ENCODE results near the gene RAMAC.

RAMAC gene

DNA sequence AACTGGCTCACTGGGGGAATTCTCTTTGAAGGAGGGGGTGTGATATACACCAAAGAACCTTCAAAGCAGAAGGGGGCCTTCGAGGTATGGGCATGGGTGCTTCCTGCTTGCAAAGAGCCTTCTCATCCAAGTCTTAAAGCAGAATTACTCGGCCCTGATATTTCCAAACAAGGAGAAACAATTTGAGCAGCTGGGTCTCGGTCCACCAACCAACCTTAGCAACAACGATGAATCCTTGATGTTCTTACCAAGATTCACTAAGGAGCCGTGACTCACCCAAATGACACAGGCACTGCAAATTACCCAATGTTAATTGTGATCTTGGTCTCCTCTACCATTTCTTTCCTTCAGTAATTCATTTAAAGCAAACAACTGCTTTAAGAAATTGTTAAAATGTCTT is 41.2 kb upstream of the RAMAC start:
- no peak for DNase-seq (ENCODE audit: low spot score)
- in situ Hi-C loops (cut with MboI; ENCODE audit: low sequenced_read_pairs, unreplicated experiment): no loop called here
- TF ChIP-seq, protein P1, sequence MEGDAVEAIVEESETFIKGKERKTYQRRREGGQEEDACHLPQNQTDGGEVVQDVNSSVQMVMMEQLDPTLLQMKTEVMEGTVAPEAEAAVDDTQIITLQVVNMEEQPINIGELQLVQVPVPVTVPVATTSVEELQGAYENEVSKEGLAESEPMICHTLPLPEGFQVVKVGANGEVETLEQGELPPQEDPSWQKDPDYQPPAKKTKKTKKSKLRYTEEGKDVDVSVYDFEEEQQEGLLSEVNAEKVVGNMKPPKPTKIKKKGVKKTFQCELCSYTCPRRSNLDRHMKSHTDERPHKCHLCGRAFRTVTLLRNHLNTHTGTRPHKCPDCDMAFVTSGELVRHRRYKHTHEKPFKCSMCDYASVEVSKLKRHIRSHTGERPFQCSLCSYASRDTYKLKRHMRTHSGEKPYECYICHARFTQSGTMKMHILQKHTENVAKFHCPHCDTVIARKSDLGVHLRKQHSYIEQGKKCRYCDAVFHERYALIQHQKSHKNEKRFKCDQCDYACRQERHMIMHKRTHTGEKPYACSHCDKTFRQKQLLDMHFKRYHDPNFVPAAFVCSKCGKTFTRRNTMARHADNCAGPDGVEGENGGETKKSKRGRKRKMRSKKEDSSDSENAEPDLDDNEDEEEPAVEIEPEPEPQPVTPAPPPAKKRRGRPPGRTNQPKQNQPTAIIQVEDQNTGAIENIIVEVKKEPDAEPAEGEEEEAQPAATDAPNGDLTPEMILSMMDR (IDR thresholded peaks at IDR 0.05; ENCODE audit: borderline replicate concordance, control extremely low read depth, extremely low read depth, insufficient read depth, missing control alignments): no peak

DNA sequence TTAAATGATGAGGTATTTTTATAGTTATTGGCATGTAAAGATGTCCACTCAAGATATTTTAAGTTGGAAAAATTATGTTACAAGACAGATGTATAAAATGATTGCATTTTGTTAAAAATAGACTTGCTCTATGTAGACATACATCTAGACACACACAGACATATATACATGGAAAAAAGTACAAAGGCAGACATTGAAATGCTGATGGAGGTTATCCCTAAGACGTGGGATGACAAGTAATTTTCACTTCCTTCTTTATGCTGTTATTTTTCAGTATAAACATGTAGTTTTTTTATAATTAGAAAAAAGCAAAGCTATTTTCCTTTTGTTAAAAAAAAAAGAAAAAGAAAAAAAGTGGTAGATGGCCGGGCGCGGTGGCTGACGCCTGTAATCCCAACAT is 40.7 kb upstream of the RAMAC start:
- in situ Hi-C loops (cut with MboI; ENCODE audit: low sequenced_read_pairs, unreplicated experiment): no loop called here
- TF ChIP-seq, protein P1 (IDR thresholded peaks at IDR 0.05; ENCODE audit: borderline replicate concordance, control extremely low read depth, extremely low read depth, insufficient read depth, missing control alignments): no peak
- no peak for DNase-seq (ENCODE audit: low spot score)

DNA sequence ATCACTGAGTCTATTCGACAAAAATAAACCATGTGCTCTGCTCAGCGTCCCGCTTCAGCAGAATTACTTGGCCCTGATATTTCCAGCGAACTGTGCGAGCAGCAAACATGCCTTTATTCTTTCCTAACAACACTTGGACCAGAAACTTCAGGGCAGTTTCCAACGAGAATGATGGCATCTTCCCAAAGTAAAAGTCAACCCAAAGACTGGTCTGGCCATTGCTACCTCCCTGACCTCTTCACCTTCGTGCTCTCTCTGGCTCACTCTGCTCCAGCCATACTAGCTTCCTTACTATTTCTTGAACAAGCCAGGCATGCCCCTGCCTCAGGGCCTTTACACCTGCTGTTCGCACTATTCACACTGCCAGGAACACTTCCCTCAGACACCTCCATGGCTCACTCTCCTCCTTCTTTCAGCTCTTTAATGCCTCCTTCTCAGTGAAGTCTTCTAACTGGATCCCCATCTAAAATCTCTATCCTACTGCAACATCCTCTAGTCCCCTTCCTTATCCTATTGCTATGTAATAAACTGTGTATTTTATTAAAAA is 39.8 kb upstream of the RAMAC start:
- TF ChIP-seq, protein P1 (IDR thresholded peaks at IDR 0.05; ENCODE audit: borderline replicate concordance, control extremely low read depth, extremely low read depth, insufficient read depth, missing control alignments): no peak
- in situ Hi-C loops (cut with MboI; ENCODE audit: low sequenced_read_pairs, unreplicated experiment): no loop called here
- no peak for DNase-seq (ENCODE audit: low spot score)

DNA sequence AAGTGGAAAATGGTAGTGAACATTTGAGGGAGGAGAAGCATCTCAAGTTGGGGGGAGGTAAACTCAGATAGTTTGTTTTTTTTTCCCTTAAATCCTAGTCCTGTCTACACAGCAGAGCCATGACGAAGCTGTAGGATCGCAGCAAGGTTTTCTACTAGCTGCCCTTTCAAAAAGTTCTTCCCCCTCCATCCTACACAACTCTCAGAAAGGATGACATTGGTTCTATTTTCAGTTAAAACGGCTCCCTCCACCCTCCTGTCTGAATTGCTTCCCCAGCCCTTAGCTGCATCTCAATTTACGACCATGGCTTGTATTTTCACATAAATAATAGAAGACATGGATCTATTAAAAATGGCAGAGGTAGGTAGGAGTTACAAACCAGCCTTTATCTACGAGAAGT is 35.7 kb upstream of the RAMAC start:
- TF ChIP-seq, protein P1 (IDR thresholded peaks at IDR 0.05; ENCODE audit: borderline replicate concordance, control extremely low read depth, extremely low read depth, insufficient read depth, missing control alignments): no peak
- in situ Hi-C loops (cut with MboI; ENCODE audit: low sequenced_read_pairs, unreplicated experiment): no loop called here
- peak; percentile 63 for DNase-seq (ENCODE audit: low spot score)

DNA sequence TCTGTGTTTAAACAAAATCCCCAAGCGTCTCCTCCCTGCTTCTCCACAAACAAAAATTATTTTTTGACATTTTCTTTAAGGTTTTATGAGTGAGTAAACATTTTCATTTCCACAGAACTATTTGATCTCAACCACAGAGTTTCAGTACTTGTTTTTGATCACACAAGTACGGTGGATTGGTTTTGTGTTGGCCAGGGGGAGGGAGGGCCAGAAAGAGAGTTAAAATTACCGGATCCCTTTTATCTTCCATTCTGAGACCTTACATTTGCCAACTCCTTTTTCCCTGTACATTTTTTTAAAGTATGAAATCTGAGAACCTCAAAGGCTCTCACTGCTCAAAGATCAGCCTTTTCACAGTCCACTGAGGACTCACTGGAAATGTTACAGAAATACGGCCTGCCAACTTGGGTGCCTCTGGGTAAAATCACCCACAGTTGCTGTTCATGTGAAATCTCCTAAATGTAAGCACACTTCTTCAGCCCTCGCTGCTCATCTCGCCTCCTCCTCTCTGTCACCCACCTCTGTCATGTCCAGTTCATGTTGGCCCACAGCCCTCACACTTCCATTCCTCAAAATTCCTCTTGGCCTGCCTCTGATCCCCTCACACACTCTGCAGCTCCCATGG is 35.2 kb upstream of the RAMAC start:
- TF ChIP-seq, protein P1 (IDR thresholded peaks at IDR 0.05; ENCODE audit: borderline replicate concordance, control extremely low read depth, extremely low read depth, insufficient read depth, missing control alignments): no peak
- DNase-seq (ENCODE audit: low spot score): peak; percentile 65
- in situ Hi-C loops (cut with MboI; ENCODE audit: low sequenced_read_pairs, unreplicated experiment): no loop called here

DNA sequence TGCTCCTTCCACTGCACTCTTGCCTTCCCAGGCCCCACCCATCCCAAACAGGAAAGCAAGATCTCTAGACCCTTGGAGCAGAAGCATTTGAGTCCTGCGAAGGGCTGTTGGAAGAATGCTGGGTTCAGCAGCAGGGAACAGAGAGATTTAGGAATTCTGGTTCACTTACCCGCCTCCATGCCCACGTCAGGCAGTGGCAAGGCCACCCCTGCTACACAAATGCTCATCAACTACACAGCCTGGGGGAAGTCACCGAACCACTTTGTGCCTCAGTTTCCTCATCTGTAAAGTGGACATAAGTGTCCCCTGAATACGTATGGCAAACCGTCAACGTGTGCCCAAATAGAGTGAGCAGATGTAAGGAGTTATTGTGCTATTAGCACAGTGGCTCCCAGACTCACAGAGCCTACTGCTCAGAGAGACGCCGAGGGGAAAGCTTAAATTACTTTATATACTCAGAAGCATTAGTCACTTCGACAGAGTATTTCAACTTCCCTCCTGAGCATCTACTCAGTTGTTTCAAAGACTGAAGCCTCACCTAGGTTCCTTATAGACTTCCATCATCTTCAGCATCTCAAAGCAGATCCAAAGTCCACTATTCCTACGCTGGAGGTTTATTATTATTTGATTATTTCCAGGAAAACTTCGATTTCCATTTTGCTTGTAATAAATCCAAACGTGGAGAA is 34.4 kb upstream of the RAMAC start:
- TF ChIP-seq, protein P1 (IDR thresholded peaks at IDR 0.05; ENCODE audit: borderline replicate concordance, control extremely low read depth, extremely low read depth, insufficient read depth, missing control alignments): no peak
- in situ Hi-C loops (cut with MboI; ENCODE audit: low sequenced_read_pairs, unreplicated experiment): no loop called here
- peak; percentile 42 for DNase-seq (ENCODE audit: low spot score)

Data from GM13976 (cell line).